Fibroblast of skin of back (primary cell): ENCODE results near the gene BTG2. TPM values are rescaled to one million over a fixed set of nuclear protein-coding genes. Genes with fewer than 3 reads are reported as not detected.
"Not testable (repeated sequence)": the region's sequence is repeated elsewhere in the genome, so short reads cannot be mapped to it uniquely, and the experiment has no call there.

Experiments used
- DNase-seq: peaks from one replicate; pipeline ENCODE4 v3.0.0-alpha.2; 2013
- polyA plus RNA-seq, 2 experiments: library from polyadenylated mRNA; unstranded; fragments of 120-200 nt; gene quantifications; one replicate each; pipeline ENCODE4 v1.2.1, GENCODE V29; 2013; ENCODE audit not compliant: insufficient read length in 2 of 2

The BTG2 gene
- 9.2 TPM for polyA plus RNA-seq (2013, experiment 1 of 2; ENCODE audit: insufficient read length)
- polyA plus RNA-seq (2013, experiment 2 of 2; ENCODE audit: insufficient read length): 17.3 TPM

GRCh38 chr1:203304919-203305808, at the start of gene BTG2:
Gene BTG2 (plus strand): TSS chr1:203305519. CDS start chr1:203305607, 88 bp downstream.
- peak; percentile 86 for DNase-seq

- DNase-seq: not testable (repeated sequence)
Measured at GRCh38 chr1:203256636-203257035, 48.7 kb upstream of the BTG2 start.

GRCh38 chr1:203263496-203263895, 41.8 kb upstream of the BTG2 start:
- DNase-seq: no peak

GRCh38 chr1:203264052-203264501, 41.2 kb upstream of the BTG2 start:
- DNase-seq: peak; percentile 20

GRCh38 chr1:203265541-203265940, 39.8 kb upstream of the BTG2 start:
- no peak for DNase-seq

GRCh38 chr1:203266140-203266539, 39.2 kb upstream of the BTG2 start:
- DNase-seq: not testable (repeated sequence)

GRCh38 chr1:203267347-203267846, 37.9 kb upstream of the BTG2 start:
- DNase-seq: peak; percentile 85

GRCh38 chr1:203267912-203268311, 37.4 kb upstream of the BTG2 start:
- DNase-seq: no peak

GRCh38 chr1:203268901-203269653, 36.2 kb upstream of the BTG2 start:
- peak; percentile 69 for DNase-seq

- DNase-seq: no peak
Measured at GRCh38 chr1:203269654-203270020, 35.7 kb upstream of the BTG2 start.

GRCh38 chr1:203270448-203270847, 34.9 kb upstream of the BTG2 start:
- no peak for DNase-seq

- peak; percentile 67 for DNase-seq
Measured at GRCh38 chr1:203271018-203271743, 34.1 kb upstream of the BTG2 start.

- no peak for DNase-seq
Measured at GRCh38 chr1:203271962-203272632, 33.2 kb upstream of the BTG2 start.

GRCh38 chr1:203272633-203273205, 32.6 kb upstream of the BTG2 start:
- DNase-seq: no peak

GRCh38 chr1:203273206-203273868, 32.0 kb upstream of the BTG2 start:
- DNase-seq: peak; percentile 83

GRCh38 chr1:203273869-203274602, 31.3 kb upstream of the BTG2 start:
- no peak for DNase-seq

- DNase-seq: no peak
Measured at GRCh38 chr1:203274603-203275381, 30.5 kb upstream of the BTG2 start.

- no peak for DNase-seq
Measured at GRCh38 chr1:203275656-203276272, 29.6 kb upstream of the BTG2 start.

GRCh38 chr1:203276408-203276807, 28.9 kb upstream of the BTG2 start:
- DNase-seq: no peak
